HEK293T (cell line): Measurements from ENCODE around the gene OOSP3.

Source experiments
- ARNT ChIP-seq: fragments of 450-650 bp; IDR thresholded peaks from 2 replicates; pipeline ENCODE4 v1.6.1; 2017; ENCODE audit warnings: mild to moderate bottlenecking
- BHLHE40 ChIP-seq: fragments of 450-650 bp; IDR thresholded peaks from 2 replicates; pipeline ENCODE4 v1.6.1; 2016; ENCODE audit warnings: mild to moderate bottlenecking, moderate library complexity, borderline replicate concordance
- CTBP1 ChIP-seq: fragments of 450-650 bp; IDR thresholded peaks from 2 replicates; pipeline ENCODE4 v1.6.1; 2016; ENCODE audit warnings: borderline replicate concordance
- ELF4 ChIP-seq: fragments of 450-650 bp; IDR thresholded peaks from 2 replicates; pipeline ENCODE4 v1.6.1; 2017; ENCODE audit warnings: antibody characterized with exemption
- FOXA1 ChIP-seq: fragments of 450-650 bp; IDR thresholded peaks from 2 replicates; pipeline ENCODE4 v1.6.1; 2016; ENCODE audit warnings: mild to moderate bottlenecking
- FOXM1 ChIP-seq: fragments of 450-650 bp; IDR thresholded peaks from 2 replicates; pipeline ENCODE4 v1.6.1; 2017; ENCODE audit warnings: mild to moderate bottlenecking, borderline replicate concordance
- L3MBTL2 ChIP-seq: fragments of 450-650 bp; conservative IDR thresholded peaks from 2 replicates; pipeline ENCODE4 v1.6.1; 2016; ENCODE audit warnings: mild to moderate bottlenecking
- LEF1 ChIP-seq: fragments of 450-650 bp; IDR thresholded peaks from 2 replicates; pipeline ENCODE4 v1.6.1; 2017; ENCODE audit warnings: mild to moderate bottlenecking, borderline replicate concordance
- NFRKB ChIP-seq: fragments of 450-650 bp; IDR thresholded peaks from 2 replicates; pipeline ENCODE4 v1.6.1; 2016; ENCODE audit warnings: mild to moderate bottlenecking, moderate library complexity
- SUZ12 ChIP-seq: fragments of 450-650 bp; IDR thresholded peaks from 2 replicates; pipeline ENCODE4 v1.6.1; 2016; ENCODE audit warnings: mild to moderate bottlenecking
- TARDBP ChIP-seq: fragments of 450-650 bp; IDR thresholded peaks from 2 replicates; pipeline ENCODE4 v1.6.1; 2016
- ZNF384 ChIP-seq: fragments of 450-650 bp; IDR thresholded peaks from 2 replicates; pipeline ENCODE4 v1.6.1; 2016
- TF ChIP-seq, protein P1 (sequence below): fragments of 450-650 bp; IDR thresholded peaks from 2 replicates; pipeline ENCODE4 v1.6.1; 2016

DNA sequence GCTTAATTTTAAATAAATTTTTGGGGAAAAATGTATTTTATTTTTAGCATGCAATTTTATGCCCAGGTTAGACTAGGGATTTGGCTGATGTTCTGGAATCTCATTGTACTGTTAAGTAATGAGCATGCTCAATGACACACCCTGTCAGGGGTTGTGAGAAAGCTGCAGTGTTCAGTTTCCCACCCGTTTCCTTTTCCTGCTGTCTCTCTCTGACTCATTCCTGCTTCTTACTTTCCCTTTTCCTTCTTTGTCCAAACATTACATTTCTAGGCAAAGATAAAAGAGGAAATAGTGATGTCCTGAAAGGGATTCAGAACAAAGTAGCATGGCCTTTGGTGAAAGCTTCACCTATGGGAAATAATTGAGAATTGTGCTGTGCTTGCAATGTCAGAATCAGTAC is 22.7 kb downstream of the OOSP3 start:
- TF ChIP-seq, protein P1, sequence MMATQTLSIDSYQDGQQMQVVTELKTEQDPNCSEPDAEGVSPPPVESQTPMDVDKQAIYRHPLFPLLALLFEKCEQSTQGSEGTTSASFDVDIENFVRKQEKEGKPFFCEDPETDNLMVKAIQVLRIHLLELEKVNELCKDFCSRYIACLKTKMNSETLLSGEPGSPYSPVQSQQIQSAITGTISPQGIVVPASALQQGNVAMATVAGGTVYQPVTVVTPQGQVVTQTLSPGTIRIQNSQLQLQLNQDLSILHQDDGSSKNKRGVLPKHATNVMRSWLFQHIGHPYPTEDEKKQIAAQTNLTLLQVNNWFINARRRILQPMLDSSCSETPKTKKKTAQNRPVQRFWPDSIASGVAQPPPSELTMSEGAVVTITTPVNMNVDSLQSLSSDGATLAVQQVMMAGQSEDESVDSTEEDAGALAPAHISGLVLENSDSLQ, result no peak
- TF ChIP-seq FOXM1, result no peak
- TF ChIP-seq ZNF384, result no peak
- no peak for TF ChIP-seq TARDBP
- no peak for TF ChIP-seq BHLHE40
- TF ChIP-seq ELF4, result no peak
- no peak for TF ChIP-seq FOXA1
- TF ChIP-seq NFRKB, result no peak
- no peak for TF ChIP-seq L3MBTL2
- no peak for TF ChIP-seq ARNT
- TF ChIP-seq SUZ12, result no peak
- no peak for TF ChIP-seq CTBP1
- no peak for TF ChIP-seq LEF1
